Lung (tissue), 12 donors: ENCODE data around the gene ANGPTL8. TPM values are rescaled to one million over a fixed set of nuclear protein-coding genes. Genes with fewer than 3 reads are reported as not detected.

Source experiments
- ATAC-seq: fragments of 200-7000 bp; cut with Tn5 transposase; one replicate; pipeline ENCODE4 v1.9.1; 2020; ENCODE audit warnings: moderate number of reproducible peaks; ENCODE audit not compliant: insufficient read depth, low FRiP score
- DNase-seq, 3 donors: peaks; one replicate each; pipeline ENCODE4 v3.0.0-alpha.2; 2013 to 2017
- H3K27ac ChIP-seq, 2 donors: one replicate each; pipeline ENCODE4 v1.5.1; 2013; ENCODE audit warnings: mild to moderate bottlenecking in 2 of 2, moderate library complexity in 2 of 2, control low read depth in 1 of 2, inconsistent platforms in 1 of 2, low read depth in 1 of 2, low read length in 1 of 2
- H3K27me3 ChIP-seq, 3 donors: one replicate each; pipeline ENCODE4 v1.5.1; 2013; ENCODE audit warnings: low read length in 2 of 3; ENCODE audit not compliant: control insufficient read depth in 3 of 3, insufficient read depth in 3 of 3
- H3K36me3 ChIP-seq, 4 donors: one replicate each; pipeline ENCODE4 v1.5.1; 2013; ENCODE audit warnings: low read length in 4 of 4, mild to moderate bottlenecking in 1 of 4, moderate library complexity in 1 of 4; ENCODE audit not compliant: control insufficient read depth in 4 of 4, insufficient read depth in 4 of 4
- H3K4me1 ChIP-seq, 5 donors: one replicate each; pipeline ENCODE4 v1.5.1; 2013; ENCODE audit warnings: low read length in 5 of 5, mild to moderate bottlenecking in 2 of 5, moderate library complexity in 1 of 5; ENCODE audit not compliant: control insufficient read depth in 5 of 5, insufficient read depth in 5 of 5
- H3K4me3 ChIP-seq: one replicate; pipeline ENCODE4 v1.5.1; 2013; ENCODE audit warnings: mild to moderate bottlenecking, control low read depth, moderate library complexity
- H3K9ac ChIP-seq, 2 donors: one replicate each; pipeline ENCODE4 v1.5.1; 2013; ENCODE audit warnings: low read length in 2 of 2, control low read depth in 1 of 2; ENCODE audit not compliant: insufficient read depth in 1 of 2
- H3K9me3 ChIP-seq, 4 donors: one replicate each; pipeline ENCODE4 v1.5.1; 2013; ENCODE audit warnings: low read length in 3 of 4, mild to moderate bottlenecking in 1 of 4, moderate library complexity in 1 of 4; ENCODE audit not compliant: control insufficient read depth in 4 of 4, insufficient read depth in 3 of 4
- CTCF ChIP-seq: IDR thresholded peaks from 2 replicates; pipeline ENCODE4 v1.5.1; 2012; ENCODE audit warnings: mild to moderate bottlenecking; ENCODE audit errors: control extremely low read depth, extremely low read depth
- WGBS, 2 donors: extraction: QIAGEN DNeasy Blood & Tissue Kit; methylation state at CpG; one replicate each; pipeline ENCODE4 v1.1.7; 2013; 5-methylcytosine and 5-hydroxymethylcytosine counted together
- polyA plus RNA-seq, 2 donors: library from polyadenylated mRNA; stranded (reverse); fragments of 200-250 nt; gene quantifications; one replicate each; pipeline ENCODE4 v1.2.1, GENCODE V29; 2013
- total RNA-seq, 2 donors: library from RNA; depleted of rRNA in 1 of 2; stranded (reverse); fragments of >200 nt in 1 of 2; gene quantifications; one replicate each; pipeline ENCODE4 v1.2.1, GENCODE V29; 2014 to 2021
- donor health status: control.
- donor health status: control.
- donor health status: Bipolar disorder and iron deficiency.
- donor health status: healthy.
- donor health status: DM: yes; HTN: yes; CAD: no.

The ANGPTL8 gene
- total and polyA plus RNA-seq, 4 donors, result 0.19 to 1.0 TPM; not detected in 2

GRCh38 chr19:11202488-11203193 is 36.8 kb upstream of the ANGPTL8 start:
- H3K9ac ChIP-seq, result peak overlapping the region in 1 of 2 donors; percentile 80
- H3K4me1 ChIP-seq, result peaks cover 0 to 10% (median 0%) of the 10 kb centered on the region in 5 donors

GRCh38 chr19:11203194-11204075 is 36.0 kb upstream of the ANGPTL8 start:
- Histone ChIP-seq H3K9ac (peak overlapping the region in 1 of 2 donors; percentile 80), H3K4me3 (no peak overlapping the region), H3K27ac (peak overlapping the region; percentile 59 to 90), H3K27me3 (no peaks in the 10 kb centered on the region), H3K36me3 (peaks cover 0 to 28% (median 5%) of the 10 kb centered on the region in 4 donors), H3K9me3 (no peaks in the 10 kb centered on the region), H3K4me1 (peaks cover 0 to 10% (median 0%) of the 10 kb centered on the region in 5 donors)
- peak; percentile 28 for TF ChIP-seq CTCF
- WGBS, 2 donors, result 49 to 55% methylated on average over 16 to 17 of the region's 17 CpGs
- ATAC-seq (peak; percentile 58), DNase-seq (peak; percentile 97 to 98 (median 97))

More at GRCh38 chr19:11202488-11203193, 36.8 kb upstream of the ANGPTL8 start:
- 82 to 84% methylated on average over 20 of the region's 20 CpGs for WGBS, 2 donors
- H3K27ac ChIP-seq, result peak overlapping the region; percentile 59 to 90
- H3K27me3 ChIP-seq, result no peaks in the 10 kb centered on the region
- ATAC-seq, result no peak
- peaks cover 0 to 25% (median 5%) of the 10 kb centered on the region in 4 donors for H3K36me3 ChIP-seq
- no peak for TF ChIP-seq CTCF
- H3K4me3 ChIP-seq, result no peak overlapping the region
- no peaks in the 10 kb centered on the region for H3K9me3 ChIP-seq
- DNase-seq, result no peak

GRCh38 chr19:11204076-11204602 is 35.3 kb upstream of the ANGPTL8 start:
- no peak overlapping the region for H3K9ac ChIP-seq
- ATAC-seq (no peak), DNase-seq (no peak)
- peak overlapping the region; percentile 26 to 90 for H3K27ac ChIP-seq
- no peaks in the 10 kb centered on the region for H3K27me3 ChIP-seq
- no peak overlapping the region for H3K4me3 ChIP-seq
- TF ChIP-seq CTCF, result no peak
- 76 to 84% methylated on average over 9 of the region's 9 CpGs for WGBS, 2 donors
- peaks cover 0 to 35% (median 5%) of the 10 kb centered on the region in 4 donors for H3K36me3 ChIP-seq
- no peaks in the 10 kb centered on the region for H3K9me3 ChIP-seq
- H3K4me1 ChIP-seq, result peaks cover 0 to 10% (median 0%) of the 10 kb centered on the region in 5 donors
